Hematopoietic multipotent progenitor cell treated with erythropoietin and hydrocortisone succinate and interleukin-3 and kit ligand, for 17 days (in vitro differentiated cells): ENCODE data around the gene SGK1.
A peak's percentile ranks its signal among the peaks of the same experiment; 100 is the strongest.
"Not testable (repeated sequence)": the region's sequence is repeated elsewhere in the genome, so short reads cannot be mapped to it uniquely, and the experiment has no call there.

Experiments
- DNase-seq: peaks from one replicate; pipeline ENCODE4 v3.0.0-alpha.2; 2015; ENCODE audit warnings: low spot score

The SGK1 gene

GRCh38 chr6:134304381-134304780, 13.5 kb downstream of the SGK1 start:
- not testable (repeated sequence) for DNase-seq

- DNase-seq: no peak
These were observed 14.0 kb downstream of the SGK1 start for GRCh38 chr6:134303891-134304290.

- DNase-seq: no peak
These were observed 18.7 kb downstream of the SGK1 start for GRCh38 chr6:134299236-134299635.

GRCh38 chr6:134296762-134297161, 21.1 kb downstream of the SGK1 start:
- DNase-seq: no peak

GRCh38 chr6:134295953-134296553, 21.9 kb downstream of the SGK1 start:
- peak; percentile 58 for DNase-seq

GRCh38 chr6:134293659-134294161, 24.2 kb downstream of the SGK1 start:
- DNase-seq: no peak

GRCh38 chr6:134291156-134291555, 26.8 kb downstream of the SGK1 start:
- no peak for DNase-seq

- DNase-seq: no peak
These were observed 28.7 kb downstream of the SGK1 start for GRCh38 chr6:134289204-134289575.

GRCh38 chr6:134288538-134289203, 29.2 kb downstream of the SGK1 start:
- no peak for DNase-seq

- no peak for DNase-seq
These were observed 29.9 kb downstream of the SGK1 start for GRCh38 chr6:134287859-134288537.

- no peak for DNase-seq
These were observed 35.1 kb downstream of the SGK1 start for GRCh38 chr6:134282816-134283215.

- no peak for DNase-seq
These were observed 36.5 kb downstream of the SGK1 start for GRCh38 chr6:134281388-134281787.

- DNase-seq: no peak
These were observed 39.9 kb downstream of the SGK1 start for GRCh38 chr6:134278000-134278399.

- DNase-seq: peak; percentile 53
These were observed 41.0 kb downstream of the SGK1 start for GRCh38 chr6:134276891-134277377.

GRCh38 chr6:134272374-134272773, 45.5 kb downstream of the SGK1 start:
- no peak for DNase-seq

- DNase-seq: no peak
These were observed 50.0 kb downstream of the SGK1 start for GRCh38 chr6:134267917-134268361.

GRCh38 chr6:134266776-134267175, 51.1 kb downstream of the SGK1 start:
- no peak for DNase-seq

GRCh38 chr6:134261766-134262165, 56.1 kb downstream of the SGK1 start:
- no peak for DNase-seq

- no peak for DNase-seq
These were observed 59.0 kb downstream of the SGK1 start for GRCh38 chr6:134258849-134259306.

- no peak for DNase-seq
These were observed 60.4 kb downstream of the SGK1 start for GRCh38 chr6:134257516-134257915.

GRCh38 chr6:134256862-134257261, 61.0 kb downstream of the SGK1 start:
- DNase-seq: no peak

GRCh38 chr6:134255280-134255679, 62.6 kb downstream of the SGK1 start:
- not testable (repeated sequence) for DNase-seq

GRCh38 chr6:134254118-134254517, 63.8 kb downstream of the SGK1 start:
- no peak for DNase-seq
